ENCODE results near the gene NDUFS1.

DNA sequence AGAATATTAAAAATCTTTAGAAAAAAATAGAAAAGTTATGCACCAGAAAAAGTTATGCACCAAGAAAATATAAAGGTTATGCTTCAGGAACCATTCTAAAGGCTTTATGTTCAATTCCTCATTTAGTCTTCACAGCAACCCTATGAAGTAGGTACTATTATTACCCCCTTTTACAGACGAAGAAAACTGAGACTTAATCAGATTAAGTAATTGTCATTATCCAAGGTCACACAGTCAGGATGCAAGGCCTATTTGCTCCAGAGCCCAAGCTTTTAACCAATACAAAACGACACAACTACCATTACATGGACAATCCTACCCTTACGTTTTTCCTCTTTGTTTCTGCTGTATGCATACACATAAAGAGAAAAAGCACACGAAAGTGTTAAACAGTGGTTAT lies 78.3 kb downstream of the NDUFS1 start:
- TF ChIP-seq CTCF (conservative IDR thresholded peaks at IDR 0.05 in 1 of 2, IDR thresholded peaks at IDR 0.05 in 1 of 2; ENCODE audit: extremely low read depth in 1 of 2, insufficient read depth in 1 of 2, low read depth in 1 of 2, low read length in 2 of 2) (no peak), EZH2 (IDR thresholded peaks at IDR 0.05; ENCODE audit: borderline replicate concordance, low read length) (no peak)

Data from mammary epithelial cell (primary cell).